IMR-90 (cell line): Measurements from ENCODE around the gene NTNG2. TPM values are rescaled to one million over a fixed set of nuclear protein-coding genes. Genes with fewer than 3 reads are reported as not detected.

Source experiments
- ATAC-seq: fragments of 200-7000 bp; cut with Tn5 transposase; 2 replicates; pipeline ENCODE4 v1.9.1; 2020; ENCODE audit warnings: low read depth, mild to moderate bottlenecking, moderate library complexity
- BruUV-seq: library from RNA; stranded (reverse); fragments of 400-500 nt; replicated peaks from 2 replicates; lab custom pipeline; 2021; lab: Mats Ljungman, UMichigan
- CTCF ChIA-PET: fragments of 300-600 bp; formaldehyde crosslinking; extraction: SDS; loops from one replicate; lab custom pipeline; 2021; ENCODE audit warnings: antibody characterized with exemption; lab: Yijun Ruan, JAX
- POLR2A ChIA-PET: fragments of 300-600 bp; sonication (Branson Sonifier 250); formaldehyde crosslinking; loops from one replicate; lab custom pipeline; 2022; ENCODE audit warnings: antibody characterized with exemption; ENCODE audit not compliant: unreplicated experiment; lab: Charles Lee
- DNase-seq: peaks from one replicate; pipeline ENCODE4 v3.0.0; 2013
- H2AFZ ChIP-seq: replicated peaks from 2 replicates; pipeline ENCODE3; 2013; ENCODE audit warnings: low read length, mild to moderate bottlenecking; ENCODE audit not compliant: poor library complexity
- H2AK5ac ChIP-seq: 2 replicates; pipeline ENCODE4 v1.6.1; 2013; ENCODE audit warnings: low read depth, low read length, inconsistent platforms
- H2AK9ac ChIP-seq: replicated peaks from 2 replicates; pipeline ENCODE3; 2013; ENCODE audit warnings: mild to moderate bottlenecking, low read depth, low read length, moderate library complexity; ENCODE audit not compliant: poor library complexity
- H2BK120ac ChIP-seq: 2 replicates; pipeline ENCODE4 v1.6.1; 2013; ENCODE audit warnings: low read depth, low read length, inconsistent platforms
- H2BK15ac ChIP-seq: 3 replicates; pipeline ENCODE4 v1.6.1; 2013; ENCODE audit warnings: low read depth, low read length, inconsistent platforms
- H2BK20ac ChIP-seq: 2 replicates; pipeline ENCODE4 v1.6.1; 2013; ENCODE audit warnings: low read depth, mild to moderate bottlenecking, inconsistent platforms, low read length, moderate library complexity
- H2BK5ac ChIP-seq: 2 replicates; pipeline ENCODE4 v1.6.1; 2013; ENCODE audit warnings: mild to moderate bottlenecking, low read depth, low read length, inconsistent platforms; ENCODE audit not compliant: poor library complexity, severe bottlenecking
- H3K14ac ChIP-seq: replicated peaks from 2 replicates; pipeline ENCODE4 v1.6.1; 2013; ENCODE audit warnings: low read depth, low read length, inconsistent platforms
- H3K18ac ChIP-seq: 2 replicates; pipeline ENCODE4 v1.6.1; 2013; ENCODE audit warnings: low read depth, low read length, control low read depth
- H3K23ac ChIP-seq: 2 replicates; pipeline ENCODE4 v1.6.1; 2013; ENCODE audit warnings: low read depth, low read length, inconsistent platforms
- H3K27ac ChIP-seq: 2 replicates; pipeline ENCODE4 v1.5.1; 2013; ENCODE audit warnings: mild to moderate bottlenecking, control low read depth, low read length; ENCODE audit not compliant: insufficient read depth
- H3K27me3 ChIP-seq: 2 replicates; pipeline ENCODE4 v1.6.1; 2013; ENCODE audit warnings: low read length; ENCODE audit not compliant: control insufficient read depth, insufficient read depth
- H3K36me3 ChIP-seq: 2 replicates; pipeline ENCODE4 v1.6.1; 2013; ENCODE audit warnings: low read length, mixed read lengths; ENCODE audit not compliant: control insufficient read depth, insufficient read depth
- H3K4ac ChIP-seq: 2 replicates; pipeline ENCODE4 v1.6.1; 2013; ENCODE audit warnings: low read depth, low read length, inconsistent platforms
- H3K4me1 ChIP-seq: 2 replicates; pipeline ENCODE4 v1.6.1; 2013; ENCODE audit warnings: low read length, mixed read lengths; ENCODE audit not compliant: control insufficient read depth, insufficient read depth
- H3K4me2 ChIP-seq: 2 replicates; pipeline ENCODE4 v1.6.1; 2013; ENCODE audit warnings: low read depth, mild to moderate bottlenecking, control low read depth, low read length, moderate library complexity
- H3K4me3 ChIP-seq: 2 replicates; pipeline ENCODE4 v1.5.1; 2013; ENCODE audit warnings: low read depth, mild to moderate bottlenecking, control low read depth, low read length, moderate library complexity; ENCODE audit not compliant: insufficient read depth
- H3K56ac ChIP-seq: 2 replicates; pipeline ENCODE4 v1.6.1; 2013; ENCODE audit warnings: low read length, inconsistent platforms; ENCODE audit not compliant: insufficient read depth; ENCODE audit errors: extremely low read depth
- H3K79me1 ChIP-seq, 2 experiments: 2 replicates each; pipeline ENCODE4 v1.6.1; 2013; ENCODE audit warnings: low read length in 2 of 2, inconsistent platforms in 1 of 2, low read depth in 1 of 2
- H3K9ac ChIP-seq: 2 replicates; pipeline ENCODE4 v1.6.1; 2013; ENCODE audit warnings: low read depth, low read length, control low read depth
- H3K9me1 ChIP-seq: 2 replicates; pipeline ENCODE4 v1.6.1; 2013; ENCODE audit warnings: low read length, inconsistent platforms; ENCODE audit not compliant: insufficient read depth
- H3K9me3 ChIP-seq: 2 replicates; pipeline ENCODE4 v1.6.1; 2013; ENCODE audit warnings: low read length; ENCODE audit not compliant: control insufficient read depth, insufficient read depth
- H4K20me1 ChIP-seq: 2 replicates; pipeline ENCODE4 v1.6.1; 2013; ENCODE audit warnings: low read length, inconsistent platforms; ENCODE audit not compliant: insufficient read depth
- H4K5ac ChIP-seq: 2 replicates; pipeline ENCODE4 v1.6.1; 2013; ENCODE audit warnings: mild to moderate bottlenecking, low read depth, low read length, control low read depth
- H4K8ac ChIP-seq, 2 experiments: 2 replicates each; pipeline ENCODE4 v1.6.1; 2013; ENCODE audit warnings: low read depth in 2 of 2, low read length in 2 of 2, control low read depth in 1 of 2, inconsistent platforms in 1 of 2
- H4K91ac ChIP-seq: 2 replicates; pipeline ENCODE4 v1.6.1; 2013; ENCODE audit warnings: low read depth, low read length, inconsistent platforms; ENCODE audit not compliant: insufficient read depth
- BHLHE40 ChIP-seq: fragments of 150-350 bp; IDR thresholded peaks from 2 replicates; pipeline ENCODE4 v1.6.1; 2016; ENCODE audit warnings: mild to moderate bottlenecking, low read depth, low read length
- CEBPB ChIP-seq: IDR thresholded peaks from 2 replicates; pipeline ENCODE4 v1.6.1; 2012; ENCODE audit warnings: low read depth, low read length, improper control_type of control experiment
- CHD1 ChIP-seq: IDR thresholded peaks from 2 replicates; pipeline ENCODE4 v1.6.1; 2012; ENCODE audit warnings: low read depth, low read length, improper control_type of control experiment
- MAFK ChIP-seq: IDR thresholded peaks from 2 replicates; pipeline ENCODE4 v1.6.1; 2012; ENCODE audit warnings: low read depth, low read length, improper control_type of control experiment
- MAZ ChIP-seq: IDR thresholded peaks from 2 replicates; pipeline ENCODE4 v1.6.1; 2012; ENCODE audit warnings: low read depth, mild to moderate bottlenecking, low read length, improper control_type of control experiment, moderate library complexity, borderline replicate concordance
- MXI1 ChIP-seq: IDR thresholded peaks from 2 replicates; pipeline ENCODE4 v1.6.1; 2012; ENCODE audit warnings: low read depth, mild to moderate bottlenecking, low read length, moderate library complexity, borderline replicate concordance
- POLR2A ChIP-seq: IDR thresholded peaks from 2 replicates; pipeline ENCODE4 v1.6.1; 2012; ENCODE audit warnings: mild to moderate bottlenecking, low read depth, low read length
- RAD21 ChIP-seq: IDR thresholded peaks from 2 replicates; pipeline ENCODE4 v1.6.1; 2012; ENCODE audit warnings: low read length, improper control_type of control experiment
- RCOR1 ChIP-seq: IDR thresholded peaks from 2 replicates; pipeline ENCODE4 v1.6.1; 2012; ENCODE audit warnings: mild to moderate bottlenecking, low read length, improper control_type of control experiment; ENCODE audit not compliant: insufficient replicate concordance
- RFX5 ChIP-seq: IDR thresholded peaks from 2 replicates; pipeline ENCODE4 v1.8.0; 2012; ENCODE audit warnings: low read depth, mild to moderate bottlenecking, low read length, moderate library complexity
- SMC3 ChIP-seq: fragments of 150-350 bp; IDR thresholded peaks from 2 replicates; pipeline ENCODE4 v1.6.1; 2016; ENCODE audit warnings: low read depth, mild to moderate bottlenecking, antibody characterized with exemption, low read length, moderate library complexity
- WGBS, 2 experiments: methylation state at CpG; one replicate each; pipeline versions ENCODE4 v1.1.5 to v1.1.7; 2013; ENCODE audit warnings: missing lambda C conversion rate in 2 of 2; ENCODE audit not compliant: insufficient read length in 1 of 2; ENCODE audit errors: extremely low coverage in 2 of 2; 5-methylcytosine and 5-hydroxymethylcytosine counted together
- dilution Hi-C: fragments of 300-500 bp; cut with HindIII; formaldehyde crosslinking; loops from one replicate; pipeline ENCODE4 v1.14.3; 2018; ENCODE audit warnings: low sequenced_read_pairs; ENCODE audit not compliant: unreplicated experiment
- in situ Hi-C: fragments of 300-500 bp; cut with MboI; formaldehyde crosslinking; loops from 3 replicates; pipeline ENCODE4 v1.14.3; 2019; ENCODE audit warnings: low sequenced_read_pairs, inconsistent platforms, mixed read lengths
- intact Hi-C: fragments of 100-400 bp; cut with micrococcal nuclease; formaldehyde crosslinking; loops from 2 replicates; pipeline ENCODE4 v1.10.0; 2022
- polyA plus RNA-seq, 3 experiments: library from polyadenylated mRNA; depleted of rRNA; stranded (reverse); fragments of >200 nt; gene quantifications; 2 replicates each; pipeline ENCODE4 v1.2.3, GENCODE V29; 2012; ENCODE audit warnings: low replicate concordance in 1 of 3
- total RNA-seq: library from RNA; depleted of rRNA; stranded (reverse); fragments of >200 nt; gene quantifications from 2 replicates; pipeline ENCODE4 v1.2.3, GENCODE V29; 2012
- TF ChIP-seq, protein P1 (sequence below): fragments of 150-350 bp; IDR thresholded peaks from 2 replicates; pipeline ENCODE4 v1.6.1; 2017; ENCODE audit warnings: mild to moderate bottlenecking, antibody characterized with exemption, low read length, low read depth
- TF ChIP-seq, protein P2 (sequence below): fragments of 150-350 bp; IDR thresholded peaks from 2 replicates; pipeline ENCODE4 v1.6.1; 2016; ENCODE audit warnings: low read depth, mild to moderate bottlenecking, low read length, moderate library complexity, borderline replicate concordance
- TF ChIP-seq, protein P3 (sequence below): conservative IDR thresholded peaks from 2 replicates; pipeline ENCODE4 v1.5.1; 2012; ENCODE audit warnings: mild to moderate bottlenecking, low read depth, low read length, improper control_type of control experiment

Gene NTNG2
- total and polyA plus RNA-seq, 2 of the 4 experiments (the other 2 are of a cell fraction), result 0.54 to 0.84 TPM

DNA sequence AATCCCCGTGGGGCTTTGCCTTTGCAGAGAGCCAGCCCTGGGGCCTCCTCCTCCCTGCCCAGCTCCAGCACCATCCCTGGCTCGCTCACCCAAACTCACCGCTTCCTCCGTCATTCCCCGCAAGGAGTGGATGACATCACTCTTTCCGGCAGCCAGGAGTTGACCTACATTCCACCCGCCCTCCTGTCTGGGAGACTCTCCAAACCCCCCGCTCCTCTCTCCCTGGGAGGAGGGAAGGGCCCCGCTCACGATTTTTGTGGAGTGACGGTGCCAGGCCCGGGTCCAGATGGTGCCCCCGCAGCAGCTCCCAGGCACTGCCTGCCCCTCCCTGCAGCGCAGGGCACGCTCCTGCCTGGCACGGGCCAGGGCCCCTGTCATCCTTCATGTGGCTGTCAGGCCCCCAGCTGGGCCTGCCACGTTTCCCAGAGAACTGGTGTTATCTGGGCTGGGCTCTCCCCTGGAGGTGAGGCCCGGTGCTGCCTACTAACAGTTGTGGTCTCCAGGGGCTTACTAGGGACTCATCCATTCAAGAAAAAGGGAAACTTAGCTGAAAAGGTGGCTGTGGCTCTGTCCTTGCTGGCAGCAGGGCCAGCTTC, 52.3 kb downstream of the NTNG2 start:
- CTCF ChIA-PET, result no interaction called here
- peaks cover 14% of the 10 kb centered on the region; the same call in 1 of the 2 replicates for H3K9me1 ChIP-seq
- H2AK9ac ChIP-seq, result peak overlapping the region; percentile 95
- H4K91ac ChIP-seq, result no peak overlapping the region
- DNase-seq (peak; percentile 96), ATAC-seq (peak; percentile 96)
- no peak overlapping the region for H2BK5ac ChIP-seq
- H3K9ac ChIP-seq, result no peak overlapping the region
- peak overlapping the region; percentile 85 for H2AK5ac ChIP-seq
- H3K36me3 ChIP-seq, result no peaks in the 10 kb centered on the region
- no peak overlapping the region; the same call in 1 of the 2 replicates for H3K14ac ChIP-seq
- in situ Hi-C loops, result no loop called here
- H3K18ac ChIP-seq, result no peak overlapping the region
- H3K56ac ChIP-seq, result no peak overlapping the region
- no peak overlapping the region for H3K4me3 ChIP-seq
- H3K27me3 ChIP-seq, result peaks cover 20% of the 10 kb centered on the region
- intact Hi-C loops, result no loop called here
- H2AFZ ChIP-seq, result peak overlapping the region; percentile 82
- H3K79me1 ChIP-seq, result no peaks in the 10 kb centered on the region
- dilution Hi-C loops, result no loop called here
- H2BK120ac ChIP-seq, result peak overlapping the region; percentile 52
- H2BK15ac ChIP-seq, result no peak overlapping the region
- H4K8ac ChIP-seq, result peak overlapping the region in 1 of 2 experiments; percentile 35; a peak in 1 of 4 replicates
- WGBS, 2 experiments, result 0% methylated on average over 5 of the region's 18 CpGs; no CpG with 5 or more reads in 1 of the 2 experiments
- POLR2A ChIA-PET, result interaction anchor here (0.7 kb wide), 1 partner anchor 46 kb away, joined by 4 read pairs; no protein-coding TSS in a partner anchor
- H3K27ac ChIP-seq, result no peak overlapping the region
- H3K9me3 ChIP-seq, result no peaks in the 10 kb centered on the region
- no peaks in the 10 kb centered on the region for H4K20me1 ChIP-seq
- 0 out of 2 replicates have a peak overlapping the region, but pooled peaks have one; percentile 21 for H2BK20ac ChIP-seq
- H3K4me2 ChIP-seq, result peak overlapping the region; percentile 15; the same call in 1 of the 2 replicates
- H3K23ac ChIP-seq, result 0 out of 2 replicates have a peak overlapping the region, but pooled peaks have one; percentile 34
- peak overlapping the region; percentile 40; the same call in 1 of the 2 replicates for H3K4ac ChIP-seq
- BruUV-seq, result no TSS peak
- H4K5ac ChIP-seq, result no peak overlapping the region
- peaks cover 7% of the 10 kb centered on the region for H3K4me1 ChIP-seq
- no peak for TF ChIP-seq SMC3
- 0 out of 2 replicates have a peak, but pooled peaks have one; percentile 9 for TF ChIP-seq MXI1
- no peak for TF ChIP-seq CHD1
- TF ChIP-seq, protein P1, sequence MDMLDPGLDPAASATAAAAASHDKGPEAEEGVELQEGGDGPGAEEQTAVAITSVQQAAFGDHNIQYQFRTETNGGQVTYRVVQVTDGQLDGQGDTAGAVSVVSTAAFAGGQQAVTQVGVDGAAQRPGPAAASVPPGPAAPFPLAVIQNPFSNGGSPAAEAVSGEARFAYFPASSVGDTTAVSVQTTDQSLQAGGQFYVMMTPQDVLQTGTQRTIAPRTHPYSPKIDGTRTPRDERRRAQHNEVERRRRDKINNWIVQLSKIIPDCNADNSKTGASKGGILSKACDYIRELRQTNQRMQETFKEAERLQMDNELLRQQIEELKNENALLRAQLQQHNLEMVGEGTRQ, result peak; percentile 40; the same call in 1 of the 2 replicates
- peak; percentile 32; the same call in 1 of the 2 replicates for TF ChIP-seq POLR2A
- TF ChIP-seq, protein P2, sequence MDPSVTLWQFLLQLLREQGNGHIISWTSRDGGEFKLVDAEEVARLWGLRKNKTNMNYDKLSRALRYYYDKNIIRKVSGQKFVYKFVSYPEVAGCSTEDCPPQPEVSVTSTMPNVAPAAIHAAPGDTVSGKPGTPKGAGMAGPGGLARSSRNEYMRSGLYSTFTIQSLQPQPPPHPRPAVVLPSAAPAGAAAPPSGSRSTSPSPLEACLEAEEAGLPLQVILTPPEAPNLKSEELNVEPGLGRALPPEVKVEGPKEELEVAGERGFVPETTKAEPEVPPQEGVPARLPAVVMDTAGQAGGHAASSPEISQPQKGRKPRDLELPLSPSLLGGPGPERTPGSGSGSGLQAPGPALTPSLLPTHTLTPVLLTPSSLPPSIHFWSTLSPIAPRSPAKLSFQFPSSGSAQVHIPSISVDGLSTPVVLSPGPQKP, result no peak
- TF ChIP-seq RCOR1, result no peak
- TF ChIP-seq MAZ, result peak; percentile 97
- peak; percentile 97 for TF ChIP-seq BHLHE40
- peak; percentile 30; the same call in 1 of the 2 replicates for TF ChIP-seq CEBPB
- no peak for TF ChIP-seq MAFK
- no peak for TF ChIP-seq RFX5
- TF ChIP-seq, protein P3, sequence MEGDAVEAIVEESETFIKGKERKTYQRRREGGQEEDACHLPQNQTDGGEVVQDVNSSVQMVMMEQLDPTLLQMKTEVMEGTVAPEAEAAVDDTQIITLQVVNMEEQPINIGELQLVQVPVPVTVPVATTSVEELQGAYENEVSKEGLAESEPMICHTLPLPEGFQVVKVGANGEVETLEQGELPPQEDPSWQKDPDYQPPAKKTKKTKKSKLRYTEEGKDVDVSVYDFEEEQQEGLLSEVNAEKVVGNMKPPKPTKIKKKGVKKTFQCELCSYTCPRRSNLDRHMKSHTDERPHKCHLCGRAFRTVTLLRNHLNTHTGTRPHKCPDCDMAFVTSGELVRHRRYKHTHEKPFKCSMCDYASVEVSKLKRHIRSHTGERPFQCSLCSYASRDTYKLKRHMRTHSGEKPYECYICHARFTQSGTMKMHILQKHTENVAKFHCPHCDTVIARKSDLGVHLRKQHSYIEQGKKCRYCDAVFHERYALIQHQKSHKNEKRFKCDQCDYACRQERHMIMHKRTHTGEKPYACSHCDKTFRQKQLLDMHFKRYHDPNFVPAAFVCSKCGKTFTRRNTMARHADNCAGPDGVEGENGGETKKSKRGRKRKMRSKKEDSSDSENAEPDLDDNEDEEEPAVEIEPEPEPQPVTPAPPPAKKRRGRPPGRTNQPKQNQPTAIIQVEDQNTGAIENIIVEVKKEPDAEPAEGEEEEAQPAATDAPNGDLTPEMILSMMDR, result peak; percentile 23; the same call in 1 of the 2 replicates
- TF ChIP-seq RAD21, result peak; percentile 7; the same call in 1 of the 2 replicates
